WTC11 (cell line): ENCODE results near the gene WDR81. TPM values are rescaled to one million over a fixed set of nuclear protein-coding genes. Genes with fewer than 3 reads are reported as not detected.

ENCODE experiments used
- ATAC-seq: fragments of 200-7000 bp; cut with Tn5 transposase; 2 replicates; pipeline ENCODE4 v1.10.0; 2021; ENCODE audit warnings: mild to moderate bottlenecking, moderate library complexity
- CTCF ChIA-PET: fragments of 300-600 bp; sonication (Branson Sonifier 250); formaldehyde crosslinking; loops from one replicate; lab custom pipeline; 2021; ENCODE audit warnings: antibody characterized with exemption; lab: Charles Lee
- POLR2A ChIA-PET: fragments of 350-600 bp; sonication (Branson Sonifier 250); formaldehyde crosslinking; loops from one replicate; lab custom pipeline; 2021; ENCODE audit warnings: antibody characterized with exemption; lab: Charles Lee
- DNase-seq: peaks from one replicate; pipeline ENCODE4 v3.0.0; 2021; ENCODE audit warnings: low spot score
- H3K27ac Mint-ChIP-seq: 2 replicates; pipeline ENCODE4 v1.8.0; 2021; ENCODE audit warnings: mixed read lengths
- H3K27me3 Mint-ChIP-seq: 2 replicates; pipeline ENCODE4 v1.8.0; 2021; ENCODE audit warnings: low read depth, mild to moderate bottlenecking, moderate library complexity, mixed read lengths
- H3K36me3 Mint-ChIP-seq: 2 replicates; pipeline ENCODE4 v1.8.0; 2021; ENCODE audit warnings: mixed read lengths
- H3K4me1 Mint-ChIP-seq: 2 replicates; pipeline ENCODE4 v1.8.0; 2022; ENCODE audit warnings: mixed read lengths
- H3K4me3 Mint-ChIP-seq: 2 replicates; pipeline ENCODE4 v1.8.0; 2021; ENCODE audit warnings: mild to moderate bottlenecking, moderate library complexity, mixed read lengths
- H3K9me3 Mint-ChIP-seq: 2 replicates; pipeline ENCODE4 v1.8.0; 2021; ENCODE audit warnings: mixed read lengths
- AR ChIP-seq: fragments of 250-450 bp; sonication (Bioruptor Pico); IDR thresholded peaks from 2 replicates; pipeline ENCODE4 v1.9.0; 2021; ENCODE audit warnings: mild to moderate bottlenecking
- ARID4B ChIP-seq: sonication (generic); formaldehyde crosslinking; IDR thresholded peaks from 2 replicates; pipeline ENCODE4 v1.8.0; 2023; ENCODE audit warnings: missing genetic modification reagents, mild to moderate bottlenecking, borderline replicate concordance
- CREB1 ChIP-seq: sonication (generic); formaldehyde crosslinking; IDR thresholded peaks from 2 replicates; pipeline ENCODE4 v1.8.0; 2023; ENCODE audit warnings: mild to moderate bottlenecking, missing genetic modification reagents
- E2F5 ChIP-seq: sonication (generic); formaldehyde crosslinking; IDR thresholded peaks from 2 replicates; pipeline ENCODE4 v1.8.1; 2022; ENCODE audit warnings: mild to moderate bottlenecking, moderate library complexity, missing genetic modification reagents
- EMX1 ChIP-seq: fragments of 250-450 bp; sonication (Bioruptor Pico); IDR thresholded peaks from 2 replicates; pipeline ENCODE4 v1.8.0; 2021; ENCODE audit warnings: mild to moderate bottlenecking
- ESRRA ChIP-seq: sonication (generic); formaldehyde crosslinking; IDR thresholded peaks from 2 replicates; pipeline ENCODE4 v1.8.1; 2022; ENCODE audit warnings: mild to moderate bottlenecking, missing genetic modification reagents, borderline replicate concordance
- FOXJ3 ChIP-seq: sonication (generic); formaldehyde crosslinking; IDR thresholded peaks from 2 replicates; pipeline ENCODE4 v1.9.0; 2021; ENCODE audit warnings: missing genetic modification reagents, mild to moderate bottlenecking, borderline replicate concordance
- GRHL2 ChIP-seq: fragments of 250-450 bp; sonication (Bioruptor Pico); IDR thresholded peaks from 2 replicates; pipeline ENCODE4 v1.8.0; 2022; ENCODE audit warnings: mild to moderate bottlenecking, moderate library complexity; ENCODE audit not compliant: insufficient replicate concordance, severe bottlenecking
- IRF1 ChIP-seq: sonication (generic); formaldehyde crosslinking; IDR thresholded peaks from 2 replicates; pipeline ENCODE4 v1.8.0; 2023; ENCODE audit warnings: missing genetic modification reagents
- JAZF1 ChIP-seq: fragments of 250-450 bp; sonication (Bioruptor Pico); IDR thresholded peaks from 2 replicates; pipeline ENCODE4 v1.9.0; 2021; ENCODE audit warnings: moderate library complexity, mild to moderate bottlenecking, inconsistent platforms
- MAX ChIP-seq: sonication (generic); formaldehyde crosslinking; IDR thresholded peaks from 2 replicates; pipeline ENCODE4 v1.8.0; 2022; ENCODE audit warnings: mild to moderate bottlenecking, missing genetic modification reagents
- NR2C2 ChIP-seq: sonication (generic); formaldehyde crosslinking; IDR thresholded peaks from 2 replicates; pipeline ENCODE4 v1.8.0; 2022; ENCODE audit warnings: mild to moderate bottlenecking, missing genetic modification reagents
- NR3C1 ChIP-seq: sonication (generic); formaldehyde crosslinking; conservative IDR thresholded peaks from 2 replicates; pipeline ENCODE4 v1.8.1; 2023; ENCODE audit warnings: low read depth, mild to moderate bottlenecking, missing genetic modification reagents
- PRDM15 ChIP-seq: sonication (generic); formaldehyde crosslinking; IDR thresholded peaks from 2 replicates; pipeline ENCODE4 v1.8.0; 2022; ENCODE audit warnings: missing genetic modification reagents
- PREB ChIP-seq: sonication (generic); formaldehyde crosslinking; IDR thresholded peaks from 2 replicates; pipeline ENCODE4 v1.8.1; 2022; ENCODE audit warnings: mild to moderate bottlenecking, missing genetic modification reagents, moderate library complexity, borderline replicate concordance
- SOX15 ChIP-seq: fragments of 250-450 bp; sonication (Bioruptor Pico); IDR thresholded peaks from 2 replicates; pipeline ENCODE4 v1.9.0; 2021; ENCODE audit warnings: mild to moderate bottlenecking
- ZBTB21 ChIP-seq: sonication (generic); formaldehyde crosslinking; IDR thresholded peaks from 2 replicates; pipeline ENCODE4 v1.8.1; 2023; ENCODE audit warnings: mild to moderate bottlenecking, missing genetic modification reagents, borderline replicate concordance
- ZNF263 ChIP-seq: sonication (generic); formaldehyde crosslinking; IDR thresholded peaks from 2 replicates; pipeline ENCODE4 v1.8.1; 2022; ENCODE audit warnings: low read depth, mild to moderate bottlenecking, moderate library complexity, missing genetic modification reagents
- ZNF317 ChIP-seq: sonication (generic); formaldehyde crosslinking; IDR thresholded peaks from 2 replicates; pipeline ENCODE4 v1.8.1; 2023; ENCODE audit warnings: low read depth, mild to moderate bottlenecking, moderate library complexity, missing genetic modification reagents, borderline replicate concordance
- ZNF416 ChIP-seq: fragments of 250-450 bp; sonication (Bioruptor Pico); IDR thresholded peaks from 2 replicates; pipeline ENCODE4 v1.9.0; 2021; ENCODE audit warnings: mild to moderate bottlenecking, inconsistent platforms
- total RNA-seq: library from RNA; stranded (reverse); gene quantifications from 3 replicates; pipeline ENCODE4 v1.2.3, GENCODE V29; 2021

The WDR81 gene
- total RNA-seq, 1 experiment from 2014 or later, result 16.4 TPM

- POLR2A ChIA-PET, result no interaction called here
- Mint-ChIP-seq H3K4me1 (no peaks in the 10 kb centered on the region), H3K4me3 (no peak overlapping the region), H3K27me3 (no peaks in the 10 kb centered on the region), H3K36me3 (peaks cover 32% of the 10 kb centered on the region), H3K27ac (peak overlapping the region; percentile 6; the same call in 1 of the 2 replicates), H3K9me3 (no peaks in the 10 kb centered on the region)
- CTCF ChIA-PET, result interaction anchor here (0.9 to 1.3 kb wide), 2 partner anchors 56 to 60 kb away, joined by 3 to 7 read pairs; no protein-coding TSS in a partner anchor
- TF ChIP-seq PRDM15, result no peak
- TF ChIP-seq ARID4B (CRISPR knock-in tag), result no peak
- no peak for TF ChIP-seq FOXJ3 (CRISPR knock-in tag)
- no peak for TF ChIP-seq IRF1 (CRISPR knock-in tag)
- TF ChIP-seq NR3C1 (CRISPR knock-in tag), result no peak
- no peak for TF ChIP-seq PREB
- TF ChIP-seq SOX15 (CRISPR knock-in tag), result no peak
- no peak for TF ChIP-seq MAX (CRISPR knock-in tag)
- no peak for TF ChIP-seq EMX1 (CRISPR knock-in tag)
- TF ChIP-seq E2F5, result no peak
- TF ChIP-seq AR (CRISPR knock-in tag), result no peak
- TF ChIP-seq JAZF1 (CRISPR knock-in tag), result no peak
- TF ChIP-seq ZBTB21 (CRISPR knock-in tag), result no peak
- TF ChIP-seq CREB1 (CRISPR knock-in tag), result no peak
- no peak for TF ChIP-seq ZNF416
- TF ChIP-seq ZNF317 (CRISPR knock-in tag), result no peak
- no peak for TF ChIP-seq GRHL2
- no peak for TF ChIP-seq NR2C2 (CRISPR knock-in tag)
- no peak for TF ChIP-seq ZNF263
- no peak for TF ChIP-seq ESRRA (CRISPR knock-in tag)
- DNase-seq, result no peak
- ATAC-seq, result no peak
Observed at GRCh38 chr17:1776857-1777256, 52.4 kb downstream of the WDR81 start.
